OCI-LY3 (cell line): ENCODE data around the gene LACRT.

Experiments
- CTCF ChIP-seq: fragments of 200-600, 300-600 bp; sonication (generic); IDR thresholded peaks from 2 replicates; pipeline ENCODE4 v1.5.1; 2014; ENCODE audit warnings: antibody characterized with exemption, low read length, low read depth
- EZH2phosphoT487 ChIP-seq: fragments of 200-600 bp; shearing (Covaris generic); IDR thresholded peaks from 2 replicates; pipeline ENCODE4 v1.6.1; 2018; ENCODE audit warnings: antibody characterized with exemption, mixed run types, low read depth

GRCh38 chr12:54663603-54664002 is 28.9 kb upstream of the LACRT start:
- TF ChIP-seq CTCF (no peak), EZH2phosphoT487 (no peak)
